ENCODE data around the gene TM4SF4.

TM4SF4 gene

GRCh38 chr3:149552700-149553099 lies 78.2 kb downstream of the TM4SF4 start (continued):
- TF ChIP-seq, protein P1, sequence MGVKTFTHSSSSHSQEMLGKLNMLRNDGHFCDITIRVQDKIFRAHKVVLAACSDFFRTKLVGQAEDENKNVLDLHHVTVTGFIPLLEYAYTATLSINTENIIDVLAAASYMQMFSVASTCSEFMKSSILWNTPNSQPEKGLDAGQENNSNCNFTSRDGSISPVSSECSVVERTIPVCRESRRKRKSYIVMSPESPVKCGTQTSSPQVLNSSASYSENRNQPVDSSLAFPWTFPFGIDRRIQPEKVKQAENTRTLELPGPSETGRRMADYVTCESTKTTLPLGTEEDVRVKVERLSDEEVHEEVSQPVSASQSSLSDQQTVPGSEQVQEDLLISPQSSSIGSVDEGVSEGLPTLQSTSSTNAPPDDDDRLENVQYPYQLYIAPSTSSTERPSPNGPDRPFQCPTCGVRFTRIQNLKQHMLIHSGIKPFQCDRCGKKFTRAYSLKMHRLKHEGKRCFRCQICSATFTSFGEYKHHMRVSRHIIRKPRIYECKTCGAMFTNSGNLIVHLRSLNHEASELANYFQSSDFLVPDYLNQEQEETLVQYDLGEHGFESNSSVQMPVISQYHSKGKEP (tag by site-specific recombination; IDR thresholded peaks at IDR 0.05) = no peak
- no peak for TF ChIP-seq ZNF792 (tag by site-specific recombination; IDR thresholded peaks at IDR 0.05)
